ENCODE results near the gene NFIX. TPM values are rescaled to one million over a fixed set of nuclear protein-coding genes. Genes with fewer than 3 reads are reported as not detected.

NFIX gene
- total and polyA plus RNA-seq, 2 donors (not counting 1 experiment from before 2014, with no cell fraction given) = 0.69 to 5.6 TPM

- no peaks in the 10 kb centered on the region for H3K36me3 ChIP-seq (replicated peaks in 1 of 2; ENCODE audit: control extremely low read depth in 1 of 2, control insufficient read depth in 1 of 2, extremely low read depth in 1 of 2, insufficient read depth in 2 of 2, low read length in 1 of 2)
- H3K4me3 ChIP-seq (ENCODE audit: control extremely low read depth in 1 of 5, extremely low read depth in 1 of 5, insufficient read depth in 1 of 5, low read depth in 2 of 5, low read length in 4 of 5) = no peak overlapping the region
- Mint-ChIP-seq H3K9me3 (ENCODE audit: insufficient read depth) (no peaks in the 10 kb centered on the region), H3K4me1 (no peaks in the 10 kb centered on the region), H3K27me3 (peaks cover 36% of the 10 kb centered on the region), H3K4me3 (no peak overlapping the region), H3K27ac (no peak overlapping the region)
- no peaks in the 10 kb centered on the region for H4K20me1 ChIP-seq (ENCODE audit: control insufficient read depth, insufficient read depth, low read length, poor library complexity, severe bottlenecking)
- DNase-seq (no peak), ATAC-seq (ENCODE audit: low read depth) (no peak)
- peaks cover 2 to 12% of the 10 kb centered on the region in 2 donors for H3K4me1 ChIP-seq (ENCODE audit: control insufficient read depth in 2 of 2, insufficient read depth in 2 of 2, low read length in 2 of 2)
- TF ChIP-seq, protein P1, sequence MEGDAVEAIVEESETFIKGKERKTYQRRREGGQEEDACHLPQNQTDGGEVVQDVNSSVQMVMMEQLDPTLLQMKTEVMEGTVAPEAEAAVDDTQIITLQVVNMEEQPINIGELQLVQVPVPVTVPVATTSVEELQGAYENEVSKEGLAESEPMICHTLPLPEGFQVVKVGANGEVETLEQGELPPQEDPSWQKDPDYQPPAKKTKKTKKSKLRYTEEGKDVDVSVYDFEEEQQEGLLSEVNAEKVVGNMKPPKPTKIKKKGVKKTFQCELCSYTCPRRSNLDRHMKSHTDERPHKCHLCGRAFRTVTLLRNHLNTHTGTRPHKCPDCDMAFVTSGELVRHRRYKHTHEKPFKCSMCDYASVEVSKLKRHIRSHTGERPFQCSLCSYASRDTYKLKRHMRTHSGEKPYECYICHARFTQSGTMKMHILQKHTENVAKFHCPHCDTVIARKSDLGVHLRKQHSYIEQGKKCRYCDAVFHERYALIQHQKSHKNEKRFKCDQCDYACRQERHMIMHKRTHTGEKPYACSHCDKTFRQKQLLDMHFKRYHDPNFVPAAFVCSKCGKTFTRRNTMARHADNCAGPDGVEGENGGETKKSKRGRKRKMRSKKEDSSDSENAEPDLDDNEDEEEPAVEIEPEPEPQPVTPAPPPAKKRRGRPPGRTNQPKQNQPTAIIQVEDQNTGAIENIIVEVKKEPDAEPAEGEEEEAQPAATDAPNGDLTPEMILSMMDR (IDR thresholded peaks at IDR 0.05) = no peak
- no peak for TF ChIP-seq EZH2 (IDR thresholded peaks at IDR 0.05; ENCODE audit: borderline replicate concordance, insufficient read depth, low read depth, low read length, poor library complexity, severe bottlenecking)
- H3K4me2 ChIP-seq (replicated peaks; ENCODE audit: low read depth, low read length, poor library complexity, severe bottlenecking) = no peak overlapping the region
- no peak overlapping the region for H3K9ac ChIP-seq (ENCODE audit: low read length)
- no peaks in the 10 kb centered on the region for H3K79me2 ChIP-seq (ENCODE audit: control insufficient read depth, insufficient read depth, low read length)
- H3K27ac ChIP-seq (ENCODE audit: low read length in 2 of 2) = no peak overlapping the region
- H3K27me3 ChIP-seq (replicated peaks in 1 of 4; ENCODE audit: control extremely low read depth in 1 of 4, control insufficient read depth in 3 of 4, insufficient read depth in 4 of 4, low read length in 3 of 4) = peaks cover 0 to 34% (median 17%) of the 10 kb centered on the region in 4 experiments
- CTCF ChIA-PET = interaction anchor here (1.2 to 2.9 kb wide), 3 partner anchors 30 to 55 kb away, joined by 3 to 12 read pairs (median 4); no protein-coding TSS in a partner anchor
- H2AFZ ChIP-seq (ENCODE audit: insufficient read depth, low read depth, low read length, poor library complexity, severe bottlenecking) = no peak overlapping the region
- WGBS (ENCODE audit: insufficient coverage) = 93% methylated on average over 19 of the region's 28 CpGs
- peaks cover 0 to 10% (median 0%) of the 10 kb centered on the region in 3 donors for H3K9me3 ChIP-seq (ENCODE audit: control extremely low read depth in 1 of 3, control insufficient read depth in 2 of 3, insufficient read depth in 1 of 3, low read length in 2 of 3)
- POLR2A ChIA-PET = no interaction called here
- intact Hi-C loops (cut with micrococcal nuclease) = no loop called here
Observed at GRCh38 chr19:13006431-13007281, 11.4 kb downstream of the NFIX start.
